ENCODE measurements around the gene CCDC27.

Gene CCDC27

DNA sequence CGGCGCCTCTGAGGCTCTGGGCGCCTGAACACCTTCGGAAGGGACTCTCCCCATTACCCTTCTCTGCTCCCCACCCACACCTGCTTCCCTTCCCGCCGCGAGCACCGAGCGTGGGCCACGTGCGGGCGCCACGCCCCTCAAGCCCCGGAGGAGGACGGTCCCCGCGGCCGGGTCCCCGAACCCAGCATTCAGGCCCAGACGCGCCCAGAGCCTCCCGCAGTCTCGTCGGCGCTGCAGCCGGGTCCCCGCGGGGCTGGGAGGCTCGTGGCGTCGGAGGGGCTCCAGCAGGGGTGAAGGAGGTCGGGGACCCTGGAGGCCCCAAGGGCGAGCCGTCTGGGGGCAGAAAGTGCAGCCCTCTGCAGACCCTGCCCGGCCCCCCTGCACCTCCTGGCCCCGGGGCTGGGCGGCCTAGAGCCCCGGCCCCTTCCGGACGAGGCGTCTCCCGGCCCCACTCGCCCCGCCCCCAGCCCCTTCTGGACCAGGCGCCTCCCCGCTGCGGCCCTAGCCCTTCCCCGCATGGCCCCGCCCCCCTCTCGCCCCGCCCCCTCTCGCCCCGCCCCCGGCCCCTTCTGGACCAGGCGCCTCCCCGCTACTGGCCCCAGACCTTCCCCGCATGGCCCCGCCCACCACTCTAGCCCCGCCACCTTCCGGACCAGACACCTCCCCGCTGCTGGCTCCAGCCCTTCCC, 19.9 kb downstream of the CCDC27 start:
- TF ChIP-seq CTCF (IDR thresholded peaks at IDR 0.05; ENCODE audit: low read depth, low read length): no peak
- peak; percentile 66 for DNase-seq (ENCODE audit: low read depth, low spot score)
- in situ Hi-C loops (cut with HindIII; ENCODE audit: low sequenced_read_pairs): no loop called here

DNA sequence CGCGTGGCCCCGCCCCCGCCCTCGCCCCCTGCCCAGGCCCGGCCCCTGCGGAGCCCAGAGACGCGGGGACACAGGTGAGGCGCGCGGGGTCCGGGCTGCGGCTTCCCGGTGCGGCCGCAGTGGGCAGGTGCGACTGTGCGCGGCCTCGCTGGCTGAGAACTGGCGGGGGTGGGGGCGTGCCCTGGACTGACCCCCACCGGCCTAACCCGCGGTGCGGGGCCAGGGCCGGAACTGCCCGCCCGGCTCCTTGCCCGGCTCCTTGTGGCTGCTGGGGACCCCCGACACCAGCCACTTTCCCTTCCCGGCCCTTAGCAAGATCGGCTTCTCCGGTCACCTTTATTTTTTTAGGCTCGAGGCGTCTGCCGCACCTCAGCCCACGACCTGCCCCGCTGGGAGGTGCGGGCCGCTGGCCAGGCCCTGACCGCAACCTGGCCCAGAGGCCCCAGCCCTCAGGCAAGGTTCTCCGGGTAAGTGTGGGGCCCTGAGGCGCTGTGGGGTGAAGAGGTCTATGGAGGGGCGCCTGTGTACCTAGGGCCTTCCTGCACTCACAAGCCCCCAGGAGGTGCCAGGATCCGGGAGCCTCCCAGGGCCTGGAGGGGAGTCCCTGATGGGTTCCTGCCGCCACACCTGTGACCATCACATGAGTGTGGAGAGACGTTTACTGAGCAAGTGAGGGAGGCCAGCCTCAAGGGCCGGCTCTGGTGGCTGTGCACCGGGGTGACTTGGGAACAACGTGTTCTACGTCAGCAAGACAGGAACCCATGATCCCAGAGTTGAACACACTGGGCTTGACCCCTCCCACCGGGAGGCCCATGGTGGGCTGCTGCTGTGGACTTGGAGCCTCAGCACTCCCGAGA, 20.7 kb downstream of the CCDC27 start, which contains the start of gene SMIM1:
Gene SMIM1, plus strand, starts transcription at position 35 of the 857 bp plus-strand sequence. CDS start 2,625 bp downstream, outside the sequence.
- no peak for TF ChIP-seq CTCF (IDR thresholded peaks at IDR 0.05; ENCODE audit: low read depth, low read length)
- in situ Hi-C loops (cut with HindIII; ENCODE audit: low sequenced_read_pairs): no loop called here
- DNase-seq (ENCODE audit: low read depth, low spot score): no peak
- H3K4me3 ChIP-seq (ENCODE audit: low read depth, low read length): peak within 1 kb of the TSS; percentile 45

More for the DNA sequence above, 19.9 kb downstream of the CCDC27 start:
- peak overlapping the region; percentile 45 for H3K4me3 ChIP-seq (ENCODE audit: low read depth, low read length)

GRCh38 chr1:3773572-3774275, 21.5 kb downstream of the CCDC27 start:
- no peak for DNase-seq (ENCODE audit: low read depth, low spot score)
- in situ Hi-C loops (cut with HindIII; ENCODE audit: low sequenced_read_pairs): no loop called here
- no peak overlapping the region for H3K4me3 ChIP-seq (ENCODE audit: low read depth, low read length)
- TF ChIP-seq CTCF (IDR thresholded peaks at IDR 0.05; ENCODE audit: low read depth, low read length): no peak

GRCh38 chr1:3774276-3774945, 22.2 kb downstream of the CCDC27 start:
- no peak for DNase-seq (ENCODE audit: low read depth, low spot score)

DNA sequence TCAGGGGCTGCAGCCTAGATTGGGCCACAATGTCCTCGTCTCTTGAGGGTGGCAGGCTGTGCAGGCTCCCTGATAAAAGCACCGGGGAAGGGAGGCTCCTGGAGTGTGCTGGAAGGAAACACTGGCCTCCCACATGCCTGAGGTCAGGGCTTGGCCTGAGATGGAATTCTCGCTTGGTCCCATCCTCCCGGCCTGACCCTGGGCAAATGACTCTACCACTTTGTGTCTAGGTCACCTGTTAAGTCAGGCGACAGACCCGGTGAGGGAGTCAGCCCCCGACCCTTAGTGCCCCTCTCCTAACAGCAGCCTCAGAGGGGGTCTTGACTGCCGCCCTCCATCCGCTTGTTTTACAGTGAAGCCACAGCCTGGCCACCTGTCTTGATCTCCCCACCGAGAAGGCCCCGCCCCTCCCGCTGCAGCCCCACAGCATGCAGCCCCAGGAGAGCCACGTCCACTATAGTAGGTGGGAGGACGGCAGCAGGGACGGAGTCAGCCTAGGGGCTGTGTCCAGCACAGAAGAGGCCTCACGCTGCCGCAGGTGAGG, 22.8 kb downstream of the CCDC27 start:
- TF ChIP-seq CTCF (IDR thresholded peaks at IDR 0.05; ENCODE audit: low read depth, low read length): no peak
- no peak overlapping the region for H3K4me3 ChIP-seq (ENCODE audit: low read depth, low read length)
- in situ Hi-C loops (cut with HindIII; ENCODE audit: low sequenced_read_pairs): no loop called here
- DNase-seq (ENCODE audit: low read depth, low spot score): no peak

More at GRCh38 chr1:3774276-3774945, 22.2 kb downstream of the CCDC27 start:
- H3K4me3 ChIP-seq (ENCODE audit: low read depth, low read length): no peak overlapping the region
- in situ Hi-C loops (cut with HindIII; ENCODE audit: low sequenced_read_pairs): no loop called here
- TF ChIP-seq CTCF (IDR thresholded peaks at IDR 0.05; ENCODE audit: low read depth, low read length): no peak
